Activated T-helper 1 cell treated with anti-CD3 and anti-CD28 coated beads, Interleukin-2, amount 50 U/mL, for 16 hours (primary cell): ENCODE data around the gene SECISBP2.

Experiments
- DNase-seq, 2 donors: peaks; one replicate each; pipeline ENCODE4 v3.0.0-alpha.2; 2020; ENCODE audit warnings: low read depth in 1 of 2, low spot score in 1 of 2

SECISBP2 gene

DNA sequence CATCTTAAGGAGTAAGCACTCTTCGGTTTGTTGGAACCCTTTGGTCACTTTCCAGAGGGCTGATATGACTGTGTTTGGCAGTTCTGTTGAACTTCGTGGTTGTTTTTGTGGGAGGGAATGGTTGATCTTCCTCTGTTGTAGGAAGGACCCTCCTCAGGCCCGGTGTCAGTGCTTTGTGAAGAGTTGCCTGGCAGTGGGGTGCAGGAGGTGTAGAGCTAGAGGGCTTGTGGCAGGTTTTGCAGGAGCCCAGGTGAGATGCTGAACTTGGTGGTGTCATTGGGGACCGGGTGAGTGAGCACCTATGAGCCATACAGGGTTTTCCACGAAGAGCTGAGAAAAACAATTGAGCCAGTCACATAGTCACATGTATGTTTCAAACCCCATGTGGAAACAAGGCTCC lies 27.2 kb downstream of the SECISBP2 start:
- no peak for DNase-seq

DNA sequence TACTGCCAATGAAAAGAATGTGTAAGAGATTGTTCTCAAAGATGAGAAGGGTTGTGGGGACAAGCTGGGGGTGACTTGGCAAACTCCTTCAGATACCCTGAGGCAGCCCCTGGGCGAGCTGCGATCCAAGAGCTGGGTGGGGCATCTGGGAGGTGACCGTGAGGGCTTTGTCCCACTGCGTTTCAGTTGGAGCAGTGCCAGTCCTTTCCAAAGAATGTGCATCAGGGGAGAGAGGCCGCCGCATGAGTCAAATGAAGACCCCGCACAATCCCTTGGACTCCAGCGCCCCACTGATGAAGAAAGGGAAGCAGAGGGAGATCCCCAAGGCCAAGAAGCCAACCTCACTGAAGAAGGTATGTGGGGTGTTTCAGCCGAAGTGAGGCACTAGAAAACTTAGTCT lies 28.4 kb downstream of the SECISBP2 start:
- DNase-seq = no peak

DNA sequence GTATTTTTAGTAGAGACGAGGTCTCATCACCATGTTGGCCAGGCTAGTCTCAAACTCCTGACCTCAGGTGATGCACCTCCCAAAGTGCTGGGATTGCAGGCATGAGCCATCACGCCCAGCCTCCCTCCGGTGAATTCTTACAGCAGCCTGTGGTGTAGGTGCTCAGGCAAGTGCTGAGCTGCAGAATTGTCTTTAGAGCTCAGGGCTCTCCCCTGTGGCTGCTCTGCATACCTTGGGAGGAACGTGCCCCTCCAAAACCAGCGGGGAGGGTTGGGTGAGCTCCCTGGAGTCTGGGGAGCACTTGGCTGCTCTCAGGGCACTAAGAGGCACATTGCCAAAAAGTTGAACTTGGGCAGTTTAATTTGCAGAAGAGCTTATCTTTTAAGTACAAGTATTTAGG lies 29.4 kb downstream of the SECISBP2 start:
- no peak for DNase-seq

DNA sequence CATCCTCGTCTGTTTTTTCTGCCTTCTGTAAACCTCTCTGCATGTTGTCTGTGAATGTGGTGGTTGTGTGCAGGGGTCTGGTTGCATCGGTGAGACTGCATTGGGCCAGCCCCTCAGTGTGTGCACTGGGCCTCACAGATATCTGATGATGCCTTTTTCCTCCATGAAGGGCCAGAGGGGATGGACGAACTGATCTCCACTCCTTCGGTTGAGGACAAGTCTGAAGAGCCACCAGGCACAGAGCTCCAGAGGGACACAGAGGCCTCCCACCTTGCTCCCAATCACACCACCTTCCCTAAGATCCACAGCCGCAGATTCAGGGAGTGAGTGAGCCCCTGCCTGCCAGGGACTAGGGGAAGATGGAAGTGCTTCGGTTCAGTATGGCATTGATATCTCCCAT lies 31.3 kb downstream of the SECISBP2 start:
- no peak for DNase-seq

DNA sequence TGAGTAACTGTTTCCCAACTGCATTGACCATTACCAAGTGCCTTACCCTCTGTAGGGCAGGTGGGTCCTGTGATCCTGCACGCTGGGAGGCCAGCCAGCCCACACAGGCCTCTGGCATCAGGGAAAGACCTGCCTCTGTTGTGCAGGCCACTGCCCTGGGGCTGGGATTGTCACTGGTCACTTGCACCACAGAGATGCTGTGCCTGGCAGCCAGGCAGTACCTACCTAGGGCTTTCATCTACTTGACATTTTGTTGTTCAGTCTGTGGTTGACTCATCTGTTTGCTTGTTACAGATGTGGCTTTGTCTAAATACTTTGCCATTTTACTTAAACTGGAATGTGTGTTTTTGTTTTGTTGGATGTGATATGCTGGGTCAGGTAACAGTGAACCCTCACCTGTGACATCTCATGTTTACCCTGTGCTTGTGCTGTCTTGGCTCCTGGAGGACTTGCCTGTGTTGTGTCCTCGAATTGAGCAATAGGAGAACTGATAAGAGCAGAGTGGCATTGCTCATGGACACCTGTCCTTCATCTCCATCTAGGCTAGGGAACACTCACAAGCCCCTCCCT lies 32.8 kb downstream of the SECISBP2 start:
- DNase-seq = no peak

DNA sequence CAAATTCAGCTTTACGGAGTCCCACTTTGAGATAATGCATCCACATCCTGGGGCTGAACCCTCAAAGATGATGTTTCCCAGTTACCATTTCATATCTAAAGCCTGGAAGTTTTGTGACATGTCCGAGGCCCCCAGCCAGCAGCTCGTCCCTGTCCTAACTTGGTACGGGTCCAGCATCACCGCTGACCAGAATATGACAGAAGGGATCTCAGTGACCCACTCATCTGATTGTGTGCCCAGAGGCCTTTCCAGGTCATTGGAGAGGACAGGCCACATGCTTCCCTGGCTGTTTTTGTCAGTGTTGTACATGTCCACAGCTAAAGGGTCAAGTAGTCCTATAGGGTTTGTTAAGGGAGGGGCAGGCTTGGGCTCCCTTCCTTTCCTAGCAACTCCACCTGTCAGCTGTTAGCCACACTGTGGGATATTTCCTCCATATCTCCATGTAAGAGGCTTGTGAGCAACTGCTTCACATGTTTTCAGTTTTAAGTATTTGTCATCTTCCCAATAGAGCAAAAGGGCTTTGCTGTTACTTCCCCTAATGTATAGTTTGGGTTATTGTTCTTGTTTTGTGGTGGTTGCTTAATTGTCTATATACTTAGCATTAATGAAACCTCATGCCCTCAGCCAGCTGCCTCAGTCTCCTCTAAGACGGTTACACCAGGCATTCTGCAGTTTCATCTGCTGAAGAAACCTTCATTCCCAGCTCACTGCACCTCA lies 33.4 kb downstream of the SECISBP2 start:
- no peak for DNase-seq

DNA sequence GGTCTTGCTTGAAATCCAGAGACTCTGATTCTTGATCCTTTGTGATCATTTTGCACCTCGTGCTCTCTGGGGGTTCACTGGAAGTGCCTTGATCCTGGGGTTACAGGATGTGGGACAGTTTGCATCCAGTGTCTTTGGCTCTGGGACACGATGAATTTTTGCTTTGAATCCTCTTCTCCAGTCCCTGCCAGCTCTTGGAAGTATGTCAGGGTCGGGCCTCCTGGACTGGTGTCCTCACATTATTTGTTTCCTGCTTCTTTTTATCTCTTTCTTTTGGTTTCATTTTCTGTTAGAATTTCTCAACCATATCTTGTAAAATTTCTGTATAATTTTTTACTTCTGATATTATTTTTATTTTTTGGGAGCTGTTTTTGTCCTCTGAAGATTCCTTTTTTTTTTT lies 34.2 kb downstream of the SECISBP2 start:
- no peak for DNase-seq

DNA sequence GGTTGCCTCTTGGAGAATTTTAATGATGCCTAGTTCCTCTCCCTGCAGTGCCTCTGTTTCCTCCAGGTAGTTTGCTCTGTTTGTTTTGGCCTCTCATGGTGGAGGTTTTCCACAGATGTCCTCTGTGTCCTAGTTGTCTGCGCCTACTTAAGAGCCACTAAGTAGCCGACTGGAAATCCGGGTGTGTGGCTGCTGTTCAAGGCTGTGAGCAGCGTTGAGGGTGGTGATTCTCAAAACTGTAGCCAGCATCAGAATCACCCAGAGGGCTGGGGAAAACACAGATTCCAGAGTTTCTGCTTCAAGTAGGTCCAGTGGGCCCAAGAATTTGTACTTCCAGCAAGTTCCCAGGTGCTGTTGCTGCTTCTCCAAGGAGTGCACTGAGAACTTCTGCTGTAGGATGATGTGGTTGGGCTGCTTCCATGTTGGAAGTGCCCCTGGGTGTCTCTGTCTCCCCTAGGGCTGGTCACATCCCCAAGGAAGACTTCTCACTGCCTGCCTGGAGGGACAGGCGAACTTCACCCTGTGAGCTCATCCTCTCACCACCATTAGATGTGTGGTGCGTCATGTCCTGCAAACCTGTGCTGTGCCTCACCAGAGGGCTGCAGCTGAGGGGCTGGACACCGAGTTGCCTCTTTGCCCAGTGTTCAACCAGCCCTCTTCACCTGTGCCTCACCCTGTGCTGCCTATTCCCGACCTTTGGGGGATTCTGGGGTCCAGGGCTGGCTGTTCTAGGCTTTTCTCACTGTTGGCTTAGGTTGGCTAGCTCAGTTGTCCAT lies 34.8 kb downstream of the SECISBP2 start:
- no peak for DNase-seq

DNA sequence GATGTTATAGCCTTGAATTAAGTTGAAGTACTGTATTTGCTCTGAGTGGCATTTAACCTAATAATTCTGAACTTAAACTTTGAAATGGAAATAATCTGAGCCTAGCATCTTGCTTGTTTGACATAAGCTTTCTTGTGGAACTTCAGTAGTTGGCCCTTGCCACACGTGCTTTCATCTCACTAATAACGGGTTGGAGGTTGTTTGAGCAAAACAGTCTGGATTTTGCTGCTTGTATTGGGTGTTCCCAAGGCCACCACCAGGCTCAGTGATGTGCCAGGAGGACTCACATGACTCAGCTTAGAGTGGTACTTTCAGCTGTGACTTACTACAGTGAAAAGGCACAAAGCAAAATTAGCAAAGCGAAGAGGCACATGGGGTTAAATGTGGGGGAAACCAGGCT lies 35.7 kb downstream of the SECISBP2 start:
- no peak for DNase-seq

DNA sequence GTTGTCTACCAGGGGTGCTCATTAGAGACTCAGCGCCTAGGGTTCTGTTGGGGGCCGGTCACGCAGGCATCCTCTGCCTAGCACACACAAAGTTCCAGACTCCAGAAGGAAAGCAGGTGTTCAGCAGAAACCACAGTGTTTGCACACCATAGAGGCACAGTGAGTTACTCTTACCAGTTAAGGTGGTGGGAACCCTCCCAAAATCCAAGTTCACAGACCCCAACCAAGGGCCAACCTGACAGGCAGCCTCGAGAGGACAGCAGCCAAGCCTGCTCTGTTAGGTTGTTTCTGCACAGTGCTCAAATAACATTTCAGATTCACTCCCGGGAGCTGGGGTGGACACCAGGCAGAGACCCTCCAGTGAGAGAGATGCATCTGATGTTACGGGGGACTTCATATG lies 36.2 kb downstream of the SECISBP2 start:
- DNase-seq = no peak

DNA sequence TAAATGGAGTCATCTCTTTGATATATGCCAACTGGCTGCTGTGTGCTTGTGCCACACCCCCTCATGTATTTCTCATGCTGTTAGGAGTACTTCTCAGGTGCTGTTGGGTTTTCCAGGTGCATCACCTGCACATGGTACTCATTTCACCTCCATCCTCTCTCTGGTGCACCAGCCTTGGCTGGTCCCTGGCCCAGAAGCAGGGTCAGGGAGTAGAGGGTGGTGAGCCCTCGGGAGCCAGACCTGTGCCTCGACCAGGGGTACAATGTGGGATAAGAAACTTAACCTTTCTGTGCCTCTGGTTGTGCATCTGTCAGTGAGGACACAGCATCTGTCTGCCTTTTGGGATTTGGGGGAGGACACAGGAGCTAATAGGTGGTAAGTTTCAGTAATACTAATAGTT lies 38.5 kb downstream of the SECISBP2 start:
- no peak for DNase-seq

DNA sequence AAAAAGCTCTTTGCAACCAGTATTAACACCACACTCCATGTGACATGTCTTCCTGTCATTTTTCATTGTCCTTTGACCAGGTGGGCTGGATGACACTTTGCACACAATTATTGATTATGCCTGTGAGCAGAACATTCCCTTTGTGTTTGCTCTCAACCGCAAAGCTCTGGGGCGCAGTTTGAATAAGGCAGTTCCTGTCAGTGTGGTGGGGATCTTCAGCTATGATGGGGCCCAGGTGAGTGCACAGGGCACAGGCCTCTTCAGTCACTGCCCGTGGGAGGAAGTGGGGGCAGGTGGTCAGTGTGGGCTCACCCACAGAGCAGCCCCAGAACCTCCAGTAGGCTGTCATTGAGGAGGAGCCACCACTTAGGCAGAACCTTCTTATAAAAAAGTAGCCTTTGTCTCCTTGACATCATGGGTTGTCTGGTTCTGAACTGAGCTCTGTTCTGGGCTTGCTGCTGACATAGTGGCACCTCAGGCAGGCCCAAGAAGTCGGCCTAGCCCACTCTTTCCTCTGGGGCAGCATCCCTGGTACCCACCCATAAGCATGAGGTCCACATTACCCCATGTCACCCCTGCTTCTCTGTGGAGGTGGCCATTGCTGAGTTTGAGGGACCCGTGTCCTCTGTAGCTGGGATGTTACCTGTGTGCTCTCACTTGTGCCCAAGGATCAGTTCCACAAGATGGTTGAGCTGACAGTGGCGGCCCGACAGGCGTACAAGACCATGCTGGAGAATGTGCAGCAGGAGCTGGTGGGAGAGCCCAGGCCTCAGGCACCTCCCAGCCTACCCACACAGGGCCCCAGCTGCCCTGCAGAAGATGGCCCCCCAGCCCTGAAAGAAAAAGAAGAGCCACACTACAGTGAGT lies 39.3 kb downstream of the SECISBP2 start:
- DNase-seq = no peak

DNA sequence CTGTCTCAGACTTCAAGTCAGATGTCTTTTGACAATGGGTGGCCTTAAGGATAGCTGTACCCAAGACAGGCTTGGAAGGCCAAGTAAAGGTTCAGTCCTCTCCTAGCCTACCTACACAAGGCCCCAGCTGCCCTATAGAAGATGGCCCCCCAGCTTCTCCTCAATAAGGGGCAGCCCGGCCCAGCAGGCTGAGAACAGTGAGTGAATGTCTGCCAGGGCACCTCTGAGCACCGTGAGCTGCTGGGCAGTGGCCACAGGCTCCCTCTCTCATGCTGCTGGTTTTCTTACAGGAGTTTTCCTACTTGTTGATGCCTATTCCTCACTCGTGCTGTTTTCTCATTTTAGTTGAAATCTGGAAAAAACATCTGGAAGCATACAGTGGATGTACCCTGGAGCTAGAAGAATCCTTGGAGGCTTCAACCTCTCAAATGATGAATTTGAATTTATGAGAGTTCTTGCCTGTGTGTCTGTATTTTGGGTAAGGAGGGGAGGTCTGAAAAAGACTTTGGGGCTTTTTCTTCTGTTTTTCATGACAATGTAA lies 40.1 kb downstream of the SECISBP2 start:
- no peak for DNase-seq

DNA sequence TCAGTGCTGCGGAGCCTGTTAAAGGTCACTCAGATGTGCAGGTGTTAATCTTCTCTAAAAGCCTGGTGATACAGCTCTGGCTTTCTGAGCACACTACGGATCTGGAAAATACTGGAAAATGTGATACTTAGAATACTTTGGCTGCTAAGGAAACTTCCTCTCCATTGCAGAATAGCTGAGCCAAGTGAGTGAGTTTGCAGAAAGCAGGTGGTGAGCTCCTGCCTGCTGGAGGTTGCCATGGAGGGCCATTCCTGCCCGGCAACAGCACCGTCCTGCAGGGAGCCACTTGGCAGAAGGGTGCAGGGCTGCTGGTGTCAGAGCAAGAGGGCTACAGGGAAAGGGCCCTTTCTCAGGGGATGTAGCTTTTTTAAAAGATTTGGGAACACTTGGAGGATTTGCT lies 40.7 kb downstream of the SECISBP2 start:
- DNase-seq = no peak

DNA sequence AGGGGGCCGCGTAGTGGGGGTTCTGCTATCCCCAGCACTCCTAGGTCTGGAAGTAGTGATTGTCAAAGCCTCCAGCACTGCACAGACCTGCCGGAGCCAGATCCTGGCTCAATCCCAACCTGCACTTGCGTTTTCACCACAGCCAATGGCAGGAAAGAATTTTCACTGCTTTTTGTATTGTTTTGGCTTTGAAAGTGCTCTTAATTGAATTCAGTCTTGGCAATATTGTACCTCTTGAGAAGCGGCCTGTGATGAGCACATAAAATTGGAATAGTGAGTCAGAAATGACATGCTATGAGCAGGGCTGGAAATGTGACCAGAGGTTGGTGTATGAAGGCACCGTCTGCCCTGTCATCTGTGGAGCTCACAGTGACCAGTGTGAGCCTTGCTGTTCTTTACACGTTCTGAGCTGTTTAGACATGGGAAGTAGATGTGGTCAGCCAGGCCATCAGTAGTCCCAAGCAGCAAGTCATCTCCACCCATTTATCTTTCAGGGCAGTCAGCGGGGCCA lies 41.5 kb downstream of the SECISBP2 start:
- no peak for DNase-seq

DNA sequence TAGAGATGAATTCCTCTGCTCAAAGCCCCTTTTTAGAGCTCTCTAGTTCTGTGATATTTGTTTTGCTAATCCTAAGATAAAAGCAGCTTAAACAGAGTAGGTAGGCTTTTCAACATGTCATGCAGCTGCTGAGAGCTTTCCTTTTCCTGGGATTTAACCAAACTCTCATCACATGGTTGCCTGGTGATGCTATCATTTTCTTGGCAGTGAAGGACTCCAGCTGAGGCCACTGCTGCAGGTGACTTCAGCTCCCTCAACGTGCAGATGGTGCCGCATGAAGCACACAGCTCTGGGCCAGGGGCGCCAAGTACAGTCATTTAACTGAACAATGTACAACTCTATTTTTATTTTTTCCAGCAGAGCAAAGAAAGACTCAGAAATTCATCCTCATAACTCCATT lies 42.2 kb downstream of the SECISBP2 start:
- no peak for DNase-seq

DNA sequence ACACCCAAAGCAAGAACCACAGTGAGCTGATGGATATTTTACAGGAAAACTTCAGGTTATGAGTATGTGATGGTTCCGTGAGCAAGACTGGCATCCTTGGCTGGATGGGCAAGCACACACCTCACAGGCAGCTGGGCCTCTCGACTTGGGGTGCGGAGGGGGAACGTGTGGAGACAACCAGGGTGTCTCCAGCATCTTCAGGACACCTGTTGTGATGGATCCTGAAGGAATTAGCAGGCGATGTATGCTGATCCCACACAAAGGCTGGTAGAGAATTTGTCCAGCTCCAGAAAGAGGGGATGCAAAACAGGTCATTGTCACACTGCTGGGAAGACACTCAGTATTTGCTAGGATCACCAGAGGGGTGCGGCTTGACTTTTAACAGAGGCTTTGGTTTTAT lies 42.7 kb downstream of the SECISBP2 start:
- DNase-seq = no peak

DNA sequence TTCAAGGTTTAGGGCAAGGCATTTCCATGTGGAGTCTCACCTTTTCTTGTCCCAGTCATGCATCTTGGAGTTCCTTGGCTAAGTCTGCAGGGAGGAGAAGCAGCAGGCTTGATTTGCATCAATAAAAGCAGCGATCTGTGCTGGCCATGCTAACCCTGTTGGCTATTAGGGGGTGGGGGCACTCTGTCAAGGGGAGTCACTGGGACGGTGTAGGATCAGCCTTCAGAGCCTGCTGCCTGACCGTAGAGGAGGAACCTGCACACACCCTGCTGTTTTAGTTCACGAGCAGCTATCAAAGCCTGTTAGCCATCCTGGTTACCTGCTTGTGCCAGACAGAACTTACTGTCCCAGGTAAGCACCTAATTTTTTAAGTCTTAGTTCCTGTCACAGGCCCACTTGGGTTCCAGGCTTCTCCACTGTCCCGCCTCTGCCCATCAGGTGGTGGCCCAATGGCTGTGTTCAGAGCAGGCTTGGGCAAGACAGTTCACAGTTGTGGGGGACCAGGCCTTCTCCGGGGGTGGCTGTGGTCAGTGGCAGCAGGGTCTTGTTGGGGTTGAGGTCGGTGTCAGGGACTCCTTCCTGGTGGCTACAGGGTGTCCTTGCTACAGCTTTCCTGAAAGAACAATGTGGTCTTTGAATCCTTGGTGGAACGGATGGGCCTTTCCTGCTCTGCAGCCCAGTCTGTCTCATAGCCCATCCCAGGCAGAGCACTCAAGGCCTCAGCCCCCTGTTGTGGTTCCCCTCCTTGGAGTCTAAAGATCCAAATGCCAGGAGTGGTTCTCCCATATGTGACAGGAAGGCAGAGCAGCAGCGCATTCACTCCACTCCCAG lies 43.7 kb downstream of the SECISBP2 start:
- DNase-seq = no peak

DNA sequence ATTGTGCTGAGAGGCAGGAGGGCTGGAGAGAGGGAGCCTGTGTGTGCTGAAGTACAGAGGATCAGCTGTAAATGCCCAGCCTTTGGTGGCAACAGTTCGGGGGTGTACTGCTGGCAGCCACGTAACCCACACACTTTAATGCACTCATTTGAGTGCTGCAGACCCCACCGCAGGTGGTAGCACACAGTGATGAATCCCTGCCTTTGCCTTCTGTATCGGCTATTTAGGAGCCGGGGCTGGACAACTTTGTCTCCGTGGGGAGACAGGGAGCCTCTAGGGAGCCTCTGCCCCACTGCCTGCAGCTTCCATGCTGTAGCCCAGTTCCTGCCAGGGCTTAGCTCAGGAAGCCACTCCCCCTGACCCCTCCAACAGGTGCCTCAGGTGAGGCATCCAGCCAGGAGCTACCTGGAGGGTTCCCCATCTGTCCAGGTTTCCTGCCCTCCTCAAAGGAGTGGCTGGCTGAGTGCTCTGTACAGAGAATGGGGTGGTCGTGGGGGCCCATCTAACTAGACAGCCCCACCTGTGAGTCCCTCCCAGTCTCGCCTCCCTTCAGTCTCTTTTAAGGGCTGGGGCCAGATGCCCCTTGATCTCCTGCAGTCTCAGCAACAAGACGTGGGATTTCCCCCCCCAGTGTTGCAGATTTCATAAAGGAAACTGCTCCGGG lies 44.5 kb downstream of the SECISBP2 start:
- no peak for DNase-seq

DNA sequence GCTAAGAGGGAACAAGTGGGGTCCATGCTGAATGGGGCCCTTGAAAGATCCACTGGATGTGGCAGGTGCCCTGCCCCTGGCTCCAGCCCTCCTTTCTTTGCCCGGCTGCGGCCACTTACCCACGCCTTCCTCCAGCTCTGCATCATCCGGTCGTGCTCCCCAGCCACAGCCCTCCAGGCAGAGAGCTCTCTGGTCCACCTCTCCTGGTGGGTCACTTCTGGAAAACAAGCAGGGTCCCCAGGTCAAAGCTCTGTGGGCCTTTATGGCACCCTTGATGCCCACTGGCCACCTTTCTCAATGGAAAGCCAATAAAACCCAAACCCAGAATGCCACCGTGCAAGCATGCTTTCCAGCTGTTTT lies 45.0 kb downstream of the SECISBP2 start:
- DNase-seq = no peak
